Mucosa of descending colon (tissue), 3 donors: Measurements from ENCODE around the gene PPM1D. TPM values are rescaled to one million over a fixed set of nuclear protein-coding genes. Genes with fewer than 3 reads are reported as not detected.

ENCODE experiments used
- ATAC-seq: fragments of 200-7000 bp; cut with Tn5 transposase; one replicate; pipeline ENCODE4 v1.9.1; 2020; ENCODE audit warnings: mild to moderate bottlenecking, moderate library complexity
- DNase-seq, 3 donors: peaks; one replicate each; pipeline ENCODE4 v3.0.0-alpha.2; 2020
- H3K36me3 ChIP-seq: fragments of 200-600 bp; one replicate; pipeline ENCODE4 v1.8.0; 2021; ENCODE audit warnings: low read depth, mild to moderate bottlenecking
- H3K4me1 ChIP-seq: fragments of 200-600 bp; one replicate; pipeline ENCODE4 v1.8.0; 2021; ENCODE audit warnings: low read depth, mild to moderate bottlenecking
- H3K4me3 ChIP-seq: fragments of 200-600 bp; one replicate; pipeline ENCODE4 v1.8.0; 2021; ENCODE audit warnings: mild to moderate bottlenecking
- H3K9me3 ChIP-seq: fragments of 200-600 bp; one replicate; pipeline ENCODE4 v1.8.0; 2021; ENCODE audit warnings: mild to moderate bottlenecking
- CTCF ChIP-seq: fragments of 200-600 bp; IDR thresholded peaks from one replicate; pipeline ENCODE4 v1.8.0; 2022; ENCODE audit warnings: antibody characterized with exemption, mild to moderate bottlenecking
- intact Hi-C, 2 donors: fragments of 100-400 bp; cut with DNase I in 1 of 2; cut with micrococcal nuclease in 1 of 2; formaldehyde crosslinking; loops; one replicate each; pipeline versions ENCODE4 v1.11.0 to v1.11.1; 2022; cut with DNase I, micrococcal nuclease
- total RNA-seq, 3 donors: library from RNA; stranded (reverse); fragmentation: NEBNext Ultra II Directional in 2 of 3; extraction: Animal tissue kit (Norgen Biotek cat#: 25700) in 2 of 3; gene quantifications; one replicate each; pipeline versions ENCODE4 v1.2.1 to v1.2.4, GENCODE V29; 2021 to 2023
- donor health status: DM: no; HTN: no; CAD: no; lungs with moderate emphysema.
- donor health status: DM: no; HTN: no; CAD: no.
- donor health status: DM: no; HTN: yes; CAD: no.

PPM1D gene
- total RNA-seq, 3 donors from 2014 or later = 16.0 to 20.6 (median 16.3) TPM

GRCh38 chr17:60618080-60618479, 18.1 kb downstream of the PPM1D start:
- no peaks in the 10 kb centered on the region for H3K4me1 ChIP-seq
- no peak for ATAC-seq
- H3K36me3 ChIP-seq = no peaks in the 10 kb centered on the region
- H3K9me3 ChIP-seq = no peaks in the 10 kb centered on the region
- intact Hi-C loops = no loop called here
- no peak overlapping the region for H3K4me3 ChIP-seq
- no peak for DNase-seq
- TF ChIP-seq CTCF = no peak

GRCh38 chr17:60618854-60619526, 19.0 kb downstream of the PPM1D start:
- no peak overlapping the region for H3K4me3 ChIP-seq
- H3K9me3 ChIP-seq = no peaks in the 10 kb centered on the region
- intact Hi-C loops = no loop called here
- no peak for TF ChIP-seq CTCF
- no peaks in the 10 kb centered on the region for H3K36me3 ChIP-seq
- no peak for DNase-seq
- no peaks in the 10 kb centered on the region for H3K4me1 ChIP-seq
- no peak for ATAC-seq

GRCh38 chr17:60622961-60623360, 23.0 kb downstream of the PPM1D start:
- ATAC-seq = no peak
- H3K9me3 ChIP-seq = no peaks in the 10 kb centered on the region
- TF ChIP-seq CTCF = no peak
- intact Hi-C loops = no loop called here
- no peaks in the 10 kb centered on the region for H3K4me1 ChIP-seq
- no peak for DNase-seq
- no peak overlapping the region for H3K4me3 ChIP-seq
- no peaks in the 10 kb centered on the region for H3K36me3 ChIP-seq

- H3K36me3 ChIP-seq = no peaks in the 10 kb centered on the region
- H3K9me3 ChIP-seq = no peaks in the 10 kb centered on the region
- intact Hi-C loops = no loop called here
- no peaks in the 10 kb centered on the region for H3K4me1 ChIP-seq
- no peak overlapping the region for H3K4me3 ChIP-seq
- no peak for TF ChIP-seq CTCF
- ATAC-seq = no peak
- DNase-seq = no peak
Measured at GRCh38 chr17:60623415-60623814, 23.4 kb downstream of the PPM1D start.

- H3K4me1 ChIP-seq = no peaks in the 10 kb centered on the region
- intact Hi-C loops = no loop called here
- no peak for ATAC-seq
Measured at GRCh38 chr17:60627124-60627523, 27.1 kb downstream of the PPM1D start.

More at GRCh38 chr17:60627124-60627523, 27.1 kb downstream of the PPM1D start:
- H3K9me3 ChIP-seq = no peaks in the 10 kb centered on the region
- H3K36me3 ChIP-seq = no peaks in the 10 kb centered on the region
- H3K4me3 ChIP-seq = no peak overlapping the region
- no peak for DNase-seq
- no peak for TF ChIP-seq CTCF
